T-cell (primary cell): Measurements from ENCODE around the gene ARID5B. TPM values are rescaled to one million over a fixed set of nuclear protein-coding genes. Genes with fewer than 3 reads are reported as not detected.
A peak's percentile ranks its signal among the peaks of the same experiment; 100 is the strongest.

Experiments
- ATAC-seq, 4 experiments: fragments of 200-7000 bp in 3 of 4; fragments of 150-1000 bp in 1 of 4; cut with Tn5 transposase; replicated peaks in 1 of 4; 1 replicate in 3 of 4; 2 replicates in 1 of 4; pipeline ENCODE4 v1.10.0; 2021; ENCODE audit warnings: moderate library complexity in 3 of 4, mild to moderate bottlenecking in 2 of 4, moderate number of reproducible peaks in 1 of 4
- CTCF ChIA-PET, 2 donors: fragments of 300-600 bp; sonication (Branson Sonifier 250); formaldehyde crosslinking; loops; one replicate each; lab custom pipeline; 2022; ENCODE audit warnings: antibody characterized with exemption in 2 of 2; lab: Charles Lee
- POLR2A ChIA-PET, 2 donors: fragments of 300-600 bp; sonication (Branson Sonifier 250); formaldehyde crosslinking; loops; one replicate each; lab custom pipeline; 2022; ENCODE audit warnings: antibody characterized with exemption in 2 of 2; lab: Charles Lee
- DNase-seq, 35 experiments: peaks; one replicate each; pipeline versions ENCODE4 v3.0.0 to v3.0.0-alpha.2; 2013 to 2023
- H3K27ac ChIP-seq: one replicate; pipeline ENCODE4 v1.5.1; 2013; ENCODE audit warnings: low read length
- H3K27me3 ChIP-seq, 2 experiments: replicated peaks in 1 of 2; 1 replicate in 1 of 2; 2 replicates in 1 of 2; pipeline versions ENCODE4 v1.6.1 to v1.7.0; 2013; ENCODE audit warnings: low read length in 1 of 2, mixed read lengths in 1 of 2; ENCODE audit not compliant: control insufficient read depth in 2 of 2, insufficient read depth in 2 of 2; ENCODE audit errors: extremely low read depth in 1 of 2
- H3K36me3 ChIP-seq, 2 donors: 1 replicate in 1 of 2; 2 replicates in 1 of 2; pipeline versions ENCODE4 v1.6.1 to v1.7.0; 2013; ENCODE audit warnings: low read length in 1 of 2; ENCODE audit not compliant: control insufficient read depth in 2 of 2, insufficient read depth in 1 of 2; ENCODE audit errors: extremely low read depth in 1 of 2
- H3K4me1 ChIP-seq, 2 experiments: 1 replicate in 1 of 2; 2 replicates in 1 of 2; pipeline versions ENCODE4 v1.6.1 to v1.7.0; 2013; ENCODE audit warnings: low read length in 2 of 2, mixed read lengths in 1 of 2; ENCODE audit not compliant: insufficient read depth in 2 of 2, control insufficient read depth in 1 of 2; ENCODE audit errors: extremely low read depth in 1 of 2
- H3K4me3 ChIP-seq, 2 donors: 1 replicate in 1 of 2; 2 replicates in 1 of 2; pipeline versions ENCODE4 v1.5.1 to v1.7.0; 2013; ENCODE audit warnings: mild to moderate bottlenecking in 2 of 2, low read length in 1 of 2, moderate library complexity in 1 of 2; ENCODE audit not compliant: control insufficient read depth in 1 of 2; ENCODE audit errors: extremely low read depth in 1 of 2
- H3K9me3 ChIP-seq: 2 replicates; pipeline ENCODE4 v1.7.0; 2013
- H3K27ac Mint-ChIP-seq, 2 donors: one replicate each; pipeline ENCODE4 v1.8.0; 2020 to 2021; ENCODE audit warnings: mild to moderate bottlenecking in 2 of 2, mixed read lengths in 2 of 2
- H3K27me3 Mint-ChIP-seq, 2 donors: one replicate each; pipeline ENCODE4 v1.8.0; 2021 to 2022; ENCODE audit warnings: mixed read lengths in 2 of 2
- H3K36me3 Mint-ChIP-seq: one replicate; pipeline ENCODE4 v1.8.0; 2021; ENCODE audit warnings: mixed read lengths
- H3K4me1 Mint-ChIP-seq, 3 donors: one replicate each; pipeline ENCODE4 v1.8.0; 2020 to 2022; ENCODE audit warnings: mixed read lengths in 3 of 3, mild to moderate bottlenecking in 1 of 3
- H3K4me3 Mint-ChIP-seq, 3 donors: one replicate each; pipeline ENCODE4 v1.8.0; 2020 to 2022; ENCODE audit warnings: mild to moderate bottlenecking in 3 of 3, mixed read lengths in 3 of 3, moderate library complexity in 3 of 3
- H3K9me3 Mint-ChIP-seq, 3 donors: one replicate each; pipeline ENCODE4 v1.8.0; 2020 to 2022; ENCODE audit warnings: mixed read lengths in 3 of 3
- WGBS: methylation state at CpG from one replicate; pipeline ENCODE4 v1.1.5; 2013; ENCODE audit warnings: missing lambda C conversion rate; ENCODE audit not compliant: insufficient coverage; 5-methylcytosine and 5-hydroxymethylcytosine counted together
- total RNA-seq, 35 experiments: library from RNA in 6 of 35; stranded (reverse) in 6 of 35; fragments of 120-200 nt in 1 of 35; gene quantifications; one replicate each; pipeline versions ENCODE4 v1.2.1 to v1.2.4 and lab custom pipeline; 2013 to 2026

ARID5B gene
- total RNA-seq, 5 donors from 2014 or later (not counting 1 experiment from before 2014, with no cell fraction given) = 34.0 to 75.5 (median 42.5) TPM

DNA sequence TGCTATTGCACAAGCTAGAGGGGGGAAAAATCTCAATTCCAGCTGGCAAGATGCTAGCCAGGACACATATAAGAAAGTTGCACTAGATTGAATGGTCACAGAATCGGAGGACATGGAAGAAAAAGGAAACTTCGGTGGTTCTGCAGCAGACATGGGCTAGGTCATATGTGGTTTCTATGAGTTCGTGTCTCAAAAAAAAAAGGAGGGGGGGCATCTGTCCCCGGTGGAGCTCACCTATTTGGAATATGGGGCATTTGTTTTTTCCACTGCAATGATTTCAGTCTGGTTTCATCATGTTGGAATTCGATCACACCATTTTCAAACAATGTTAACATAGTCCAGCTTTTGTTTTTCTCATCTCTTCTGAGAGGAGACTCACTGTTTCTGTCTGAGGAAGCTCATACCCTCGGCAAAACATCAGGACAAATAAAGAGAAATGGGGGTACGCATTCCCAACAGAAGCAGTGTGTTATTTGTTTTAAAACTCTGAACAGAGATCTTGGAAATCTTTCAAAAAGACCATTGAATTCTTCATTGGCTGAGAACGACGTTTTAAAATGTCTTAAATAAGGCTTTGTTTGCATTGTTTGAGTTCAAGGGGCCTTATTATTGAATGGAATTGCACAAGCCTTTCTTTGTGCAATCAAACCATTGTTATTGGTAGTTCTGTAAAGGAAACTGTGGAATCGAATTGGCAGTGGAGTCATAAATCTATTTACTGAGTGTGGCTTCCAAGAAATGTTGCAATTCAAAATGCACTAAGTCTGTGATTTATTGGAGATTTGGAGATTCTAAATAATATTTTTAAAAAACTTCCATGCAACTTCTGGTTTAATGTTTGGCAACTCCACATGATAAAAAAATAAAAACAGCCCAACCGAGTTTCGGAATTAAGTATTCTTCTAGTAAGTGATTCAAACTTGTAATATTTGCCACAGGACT lies 194.0 kb downstream of the ARID5B start:
- CTCF ChIA-PET = no interaction called here
- 86% methylated on average over 5 of the region's 12 CpGs for whole genome bisulfite sequencing

DNA sequence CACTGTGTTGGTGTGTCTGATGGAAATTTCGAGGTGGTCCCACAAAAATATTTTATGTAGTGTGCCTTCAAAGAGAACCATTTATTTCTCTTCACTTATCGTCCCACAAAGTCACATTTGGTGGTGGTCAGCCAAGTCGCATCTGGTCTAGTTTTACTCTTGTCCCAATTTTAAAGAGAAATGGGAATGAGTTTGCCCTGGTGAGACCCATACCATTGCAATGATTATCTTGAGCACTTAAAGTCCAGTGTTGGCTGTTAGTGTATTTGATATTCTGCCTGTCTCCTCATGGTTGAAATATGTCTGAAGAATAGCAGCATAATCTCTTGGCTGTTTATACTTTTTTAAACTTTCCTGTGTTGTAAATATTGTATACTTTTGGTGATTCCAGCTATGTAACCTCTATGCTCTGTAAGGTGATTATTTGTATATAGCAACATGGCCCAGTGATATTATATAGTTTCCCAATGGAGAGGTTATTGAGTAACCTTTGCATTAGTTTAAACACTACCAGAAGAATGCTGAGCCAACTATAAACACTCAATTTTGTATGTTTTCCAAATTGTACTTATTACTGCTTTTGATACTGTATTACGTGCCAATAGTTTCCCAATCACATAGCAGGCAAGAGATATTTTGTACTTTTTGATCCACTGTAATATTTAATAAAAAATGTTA lies 194.9 kb downstream of the ARID5B start:
- no CpG with 5 or more reads among the region's 4 CpGs for WGBS
- ChIA-PET POLR2A (no interaction called here), CTCF (no interaction called here)
- Mint-ChIP-seq H3K36me3 (peaks cover 56% of the 10 kb centered on the region), H3K4me1 (peaks cover 23 to 32% (median 25%) of the 10 kb centered on the region in 3 donors), H3K27me3 (no peaks in the 10 kb centered on the region), H3K4me3 (no peak overlapping the region), H3K27ac (peak overlapping the region in 1 of 2 donors; percentile 25), H3K9me3 (no peaks in the 10 kb centered on the region)
- Histone ChIP-seq H3K9me3 (no peaks in the 10 kb centered on the region), H3K27ac (no peak overlapping the region), H3K36me3 (peaks cover 6 to 24% of the 10 kb centered on the region in 2 donors), H3K27me3 (no peaks in the 10 kb centered on the region), H3K4me3 (no peak overlapping the region), H3K4me1 (peaks cover 0 to 2% of the 10 kb centered on the region in 2 experiments)
- DNase-seq (no peak), ATAC-seq (no peak)

More for the DNA sequence above, 194.0 kb downstream of the ARID5B start:
- Mint-ChIP-seq H3K36me3 (peaks cover 66% of the 10 kb centered on the region), H3K9me3 (no peaks in the 10 kb centered on the region), H3K27ac (peak overlapping the region in 1 of 2 donors; percentile 2), H3K4me1 (peaks cover 23 to 37% (median 24%) of the 10 kb centered on the region in 3 donors), H3K4me3 (no peak overlapping the region), H3K27me3 (no peaks in the 10 kb centered on the region)
- no peaks in the 10 kb centered on the region for H3K27me3 ChIP-seq
- H3K9me3 ChIP-seq = no peaks in the 10 kb centered on the region
- H3K36me3 ChIP-seq = peaks cover 10 to 34% of the 10 kb centered on the region in 2 donors
- no peak overlapping the region for H3K27ac ChIP-seq
- DNase-seq (no peak), ATAC-seq (no peak)
- H3K4me3 ChIP-seq = no peak overlapping the region
- POLR2A ChIA-PET = interaction anchor here in 1 of 2 donors (0.6 kb wide), 1 partner anchor 136 kb away, joined by 3 read pairs; no protein-coding TSS in a partner anchor
- H3K4me1 ChIP-seq = peaks cover 0 to 2% of the 10 kb centered on the region in 2 experiments

DNA sequence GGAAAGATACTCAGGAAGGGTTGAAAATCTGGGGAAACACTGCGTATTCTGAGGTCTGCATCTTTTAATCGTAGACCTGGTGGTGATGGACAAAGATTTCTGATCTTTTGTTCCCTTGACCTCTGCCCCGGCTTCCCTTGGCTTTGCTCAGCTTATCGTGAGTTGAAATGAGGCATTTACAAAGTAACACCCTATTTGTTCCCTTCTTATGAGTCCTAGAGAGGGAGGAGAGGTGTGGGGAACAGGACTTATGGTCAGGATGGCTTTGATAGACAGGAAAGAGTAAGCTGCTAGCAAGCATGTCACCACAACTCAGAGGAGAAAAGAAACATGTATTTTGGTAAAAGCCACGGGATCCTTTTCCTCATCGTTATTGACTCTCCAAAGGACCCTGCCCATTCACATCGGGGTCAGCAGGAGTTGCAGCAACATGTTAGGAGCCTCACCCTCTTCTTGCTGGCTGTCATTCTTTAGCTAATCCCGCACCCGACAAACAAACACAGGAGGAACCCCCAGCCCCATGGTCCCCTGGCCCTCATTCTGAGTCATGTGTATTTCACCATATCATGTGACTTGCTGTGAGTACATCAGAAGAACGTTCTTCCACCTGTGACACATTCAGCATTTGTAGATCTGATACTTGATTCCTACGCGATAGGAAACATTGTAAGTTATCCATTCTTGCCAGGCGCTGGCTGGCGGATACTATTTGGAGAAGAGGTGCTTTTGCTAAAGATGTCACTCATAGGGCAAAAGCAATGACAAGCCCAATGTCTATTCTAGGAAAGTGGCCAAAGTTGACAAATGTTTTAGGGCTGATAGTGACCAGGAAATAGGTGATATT lies 197.0 kb downstream of the ARID5B start:
- Histone ChIP-seq H3K27ac (no peak overlapping the region), H3K36me3 (peaks cover 0 to 6% of the 10 kb centered on the region in 2 donors), H3K9me3 (no peaks in the 10 kb centered on the region), H3K4me3 (no peak overlapping the region), H3K27me3 (no peaks in the 10 kb centered on the region), H3K4me1 (no peaks in the 10 kb centered on the region)
- no peak for ATAC-seq
- Mint-ChIP-seq H3K27ac (peak overlapping the region; percentile 36 to 58), H3K4me3 (no peak overlapping the region), H3K4me1 (peaks cover 14 to 25% (median 22%) of the 10 kb centered on the region in 3 donors), H3K36me3 (peaks cover 36% of the 10 kb centered on the region), H3K27me3 (no peaks in the 10 kb centered on the region), H3K9me3 (no peaks in the 10 kb centered on the region)
- POLR2A ChIA-PET = no interaction called here
- 91% methylated on average over 10 of the region's 14 CpGs for whole genome bisulfite sequencing
- CTCF ChIA-PET = interaction anchor here in 1 of 2 donors (1.5 kb wide), 1 partner anchor 60 kb away, joined by 3 read pairs; no protein-coding TSS in a partner anchor
- DNase-seq = no peak

DNA sequence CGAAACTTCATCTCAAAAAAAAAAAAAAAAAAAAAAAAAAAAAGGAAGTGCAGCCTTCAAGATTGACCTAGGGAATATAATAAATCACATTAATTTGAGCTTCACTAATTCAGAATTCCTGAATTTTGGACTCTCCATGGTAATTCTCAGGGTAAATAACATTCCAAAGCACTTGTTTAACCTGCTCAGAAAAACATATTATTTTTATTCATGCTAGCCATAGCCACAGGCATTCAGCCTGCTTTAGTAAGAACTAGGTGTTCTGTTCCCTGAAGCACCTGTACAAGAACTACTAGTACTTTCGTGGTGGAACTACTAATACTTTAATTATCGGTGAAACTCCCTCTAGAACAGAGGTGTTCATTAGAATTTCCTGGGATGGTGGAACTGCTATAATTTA lies 197.8 kb downstream of the ARID5B start:
- no peaks in the 10 kb centered on the region for H3K9me3 ChIP-seq
- H3K4me1 ChIP-seq = no peaks in the 10 kb centered on the region
- Mint-ChIP-seq H3K4me3 (no peak overlapping the region), H3K4me1 (peaks cover 14 to 25% (median 22%) of the 10 kb centered on the region in 3 donors), H3K27ac (no peak overlapping the region), H3K9me3 (no peaks in the 10 kb centered on the region), H3K27me3 (no peaks in the 10 kb centered on the region), H3K36me3 (peaks cover 28% of the 10 kb centered on the region)
- no peak for ATAC-seq
- ChIA-PET POLR2A (interaction anchor here in 1 of 2 donors (0.5 kb wide), 1 partner anchor 132 kb away, joined by 3 read pairs; no protein-coding TSS in a partner anchor), CTCF (interaction anchor here (0.6 to 1.5 kb wide), 3 partner anchors 9 to 101 kb away, joined by 3 read pairs; no protein-coding TSS in a partner anchor)
- no peaks in the 10 kb centered on the region for H3K36me3 ChIP-seq
- no peak overlapping the region for H3K27ac ChIP-seq
- H3K4me3 ChIP-seq = no peak overlapping the region
- no peak for DNase-seq
- WGBS = no CpG with 5 or more reads among the region's 3 CpGs
- H3K27me3 ChIP-seq = no peaks in the 10 kb centered on the region

DNA sequence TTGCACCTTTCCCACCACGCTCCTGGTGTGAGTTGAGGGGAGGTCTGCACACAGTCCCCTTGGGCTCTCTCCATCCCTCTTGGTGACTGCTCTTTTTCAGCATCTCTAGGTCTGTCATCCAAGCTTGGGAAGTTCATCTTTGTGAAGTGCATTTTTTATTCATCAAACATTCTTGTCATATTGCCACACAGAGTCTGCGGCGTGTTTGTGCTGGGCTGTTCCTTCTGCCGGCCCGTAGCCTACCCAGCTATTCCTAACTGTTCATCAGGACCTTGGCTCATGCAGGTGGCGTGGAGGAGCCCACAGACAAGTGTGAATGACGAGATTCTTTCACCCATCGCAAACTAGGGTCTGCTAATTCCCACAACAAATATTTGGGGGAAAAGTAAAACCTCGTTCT lies 202.4 kb downstream of the ARID5B start:
- peaks cover under 1% of the 10 kb centered on the region for H3K36me3 Mint-ChIP-seq
- Histone ChIP-seq H3K36me3 (no peaks in the 10 kb centered on the region), H3K4me3 (no peak overlapping the region), H3K9me3 (no peaks in the 10 kb centered on the region), H3K27me3 (no peaks in the 10 kb centered on the region), H3K4me1 (peaks cover 7% of the 10 kb centered on the region in 2 experiments), H3K27ac (no peak overlapping the region)
- 100% methylated on average over 3 of the region's 9 CpGs for WGBS
- no peak overlapping the region for H3K4me3 Mint-ChIP-seq
- ATAC-seq = no peak
- H3K4me1 Mint-ChIP-seq = peaks cover 22 to 34% (median 31%) of the 10 kb centered on the region in 3 donors
- POLR2A ChIA-PET = no interaction called here
- no peaks in the 10 kb centered on the region for H3K27me3 Mint-ChIP-seq
- no peak for DNase-seq
- no peak overlapping the region for H3K27ac Mint-ChIP-seq
- CTCF ChIA-PET = no interaction called here
- no peaks in the 10 kb centered on the region for H3K9me3 Mint-ChIP-seq
